Fibroblast of lung (primary cell): ENCODE results near the gene C10orf90.

Experiments
- EZH2 ChIP-seq: IDR thresholded peaks from 2 replicates; pipeline ENCODE4 v1.5.1; 2012; ENCODE audit warnings: low read length, control low read depth, mild to moderate bottlenecking; ENCODE audit errors: missing control alignments
- TF ChIP-seq, protein P1 (sequence below), 2 donors: IDR thresholded peaks in 1 of 2; conservative IDR thresholded peaks in 1 of 2; 1 replicate in 1 of 2; 2 replicates in 1 of 2; pipeline ENCODE4 v1.5.1; 2011 to 2012; ENCODE audit warnings: low read length in 2 of 2, control low read depth in 1 of 2, inconsistent platforms in 1 of 2, low read depth in 1 of 2, mild to moderate bottlenecking in 1 of 2

GRCh38 chr10:126391192-126391885 lies 279.2 kb downstream of the C10orf90 start:
- TF ChIP-seq, protein P1, sequence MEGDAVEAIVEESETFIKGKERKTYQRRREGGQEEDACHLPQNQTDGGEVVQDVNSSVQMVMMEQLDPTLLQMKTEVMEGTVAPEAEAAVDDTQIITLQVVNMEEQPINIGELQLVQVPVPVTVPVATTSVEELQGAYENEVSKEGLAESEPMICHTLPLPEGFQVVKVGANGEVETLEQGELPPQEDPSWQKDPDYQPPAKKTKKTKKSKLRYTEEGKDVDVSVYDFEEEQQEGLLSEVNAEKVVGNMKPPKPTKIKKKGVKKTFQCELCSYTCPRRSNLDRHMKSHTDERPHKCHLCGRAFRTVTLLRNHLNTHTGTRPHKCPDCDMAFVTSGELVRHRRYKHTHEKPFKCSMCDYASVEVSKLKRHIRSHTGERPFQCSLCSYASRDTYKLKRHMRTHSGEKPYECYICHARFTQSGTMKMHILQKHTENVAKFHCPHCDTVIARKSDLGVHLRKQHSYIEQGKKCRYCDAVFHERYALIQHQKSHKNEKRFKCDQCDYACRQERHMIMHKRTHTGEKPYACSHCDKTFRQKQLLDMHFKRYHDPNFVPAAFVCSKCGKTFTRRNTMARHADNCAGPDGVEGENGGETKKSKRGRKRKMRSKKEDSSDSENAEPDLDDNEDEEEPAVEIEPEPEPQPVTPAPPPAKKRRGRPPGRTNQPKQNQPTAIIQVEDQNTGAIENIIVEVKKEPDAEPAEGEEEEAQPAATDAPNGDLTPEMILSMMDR (conservative IDR thresholded peaks at IDR 0.05 in 1 of 2, IDR thresholded peaks at IDR 0.05 in 1 of 2; ENCODE audit: low read depth in 1 of 2, low read length in 2 of 2) = no peak
- no peak for TF ChIP-seq EZH2
